GM18868 (cell line): ENCODE measurements around the gene NPIPB9.
"Not testable (repeated sequence)": the region's sequence is repeated elsewhere in the genome, so short reads cannot be mapped to it uniquely, and the experiment has no call there.

Experiments
- ATAC-seq: cut with Tn5 transposase; IDR thresholded peaks from one replicate; pipeline ENCODE4 v1.9.1; 2021; ENCODE audit warnings: mild to moderate bottlenecking, moderate library complexity; ENCODE audit not compliant: unreplicated experiment

The NPIPB9 gene

DNA sequence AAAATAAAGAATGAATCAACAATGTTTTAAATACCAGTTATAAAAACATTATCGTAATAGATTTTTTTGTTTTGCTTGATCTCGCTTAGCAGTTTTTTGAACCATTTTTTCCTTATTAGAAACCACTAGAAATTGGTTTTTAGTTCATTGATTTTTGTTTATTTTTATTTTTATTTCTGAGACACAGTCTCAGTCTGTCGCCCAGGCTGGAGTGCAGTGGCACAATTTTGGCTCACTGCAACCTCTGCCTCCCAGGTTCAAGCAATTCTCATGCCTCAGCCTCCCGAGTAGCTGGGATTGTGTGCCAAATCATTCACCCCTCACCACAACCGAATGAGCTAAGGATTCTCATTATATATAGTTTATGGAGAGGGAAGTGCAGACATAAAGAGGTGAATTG is at the start of gene NPIPB9:
TSS of gene NPIPB9 (plus strand) at position 301 of the 400 bp plus-strand sequence.
- not testable (repeated sequence) for ATAC-seq

GRCh38 chr16:28704246-28704645 is 47.3 kb upstream of the NPIPB9 start:
- not testable (repeated sequence) for ATAC-seq

- peak; percentile 99 for ATAC-seq
Observed at GRCh38 chr16:28711220-28712083, 40.1 kb upstream of the NPIPB9 start, which contains the start of gene EIF3C. EIF3C (plus strand) TSS chr16:28711464; CDS start chr16:28711687, 223 bp downstream.

DNA sequence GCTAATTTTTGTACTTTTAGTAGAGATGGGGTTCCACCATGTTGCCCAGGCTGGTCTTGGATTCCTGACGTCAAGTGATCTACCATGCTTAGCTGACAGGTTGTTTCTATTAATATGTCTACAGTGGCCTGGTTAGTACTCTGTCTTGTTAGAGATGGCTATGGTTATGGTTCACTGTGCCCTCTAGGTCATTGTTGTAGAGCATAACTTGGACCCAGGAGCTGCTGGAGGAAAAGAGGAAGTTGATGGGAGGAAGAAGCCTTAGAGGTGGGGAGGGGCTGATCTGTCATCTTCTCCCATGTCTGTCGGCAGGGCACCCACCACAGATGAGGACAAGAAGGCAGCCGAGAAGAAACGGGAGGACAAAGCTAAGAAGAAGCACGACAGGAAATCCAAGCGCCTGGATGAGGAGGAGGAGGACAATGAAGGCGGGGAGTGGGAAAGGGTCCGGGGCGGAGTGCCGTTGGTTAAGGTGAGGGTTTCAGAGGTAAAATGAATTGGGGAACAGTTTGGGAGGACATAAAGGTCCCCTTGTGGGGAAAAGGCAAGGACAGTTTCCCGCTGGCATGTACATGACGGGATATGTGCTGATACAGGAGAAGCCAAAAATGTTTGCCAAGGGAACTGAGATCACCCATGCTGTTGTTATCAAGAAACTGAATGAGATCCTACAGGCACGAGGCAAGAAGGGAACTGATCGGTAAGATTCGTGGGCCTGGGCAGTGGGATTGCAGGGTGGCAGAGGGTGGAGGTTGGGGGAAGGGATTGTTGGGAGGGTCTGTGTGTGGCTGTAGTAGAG is 28.5 kb upstream of the NPIPB9 start:
- not testable (repeated sequence) for ATAC-seq

DNA sequence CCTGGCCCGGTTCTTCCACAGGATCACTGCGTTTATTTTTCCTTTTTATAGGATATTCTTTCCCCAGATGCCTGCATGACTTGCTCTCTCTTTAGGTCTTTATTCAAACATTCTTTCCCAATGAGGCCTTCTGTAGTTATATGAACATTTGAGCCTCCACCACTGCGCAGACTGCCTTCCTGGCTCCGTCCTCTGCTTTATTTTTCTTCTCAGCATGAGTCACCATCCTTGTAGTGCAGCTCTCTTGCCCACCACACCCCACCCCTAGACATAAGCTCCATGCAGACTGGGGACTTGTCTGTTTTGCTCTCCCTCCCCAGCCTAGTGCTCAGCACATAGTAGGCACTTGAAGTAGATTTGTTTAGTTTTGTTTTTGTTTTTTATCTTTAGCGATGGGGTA is 20.3 kb upstream of the NPIPB9 start:
- ATAC-seq, result not testable (repeated sequence)

DNA sequence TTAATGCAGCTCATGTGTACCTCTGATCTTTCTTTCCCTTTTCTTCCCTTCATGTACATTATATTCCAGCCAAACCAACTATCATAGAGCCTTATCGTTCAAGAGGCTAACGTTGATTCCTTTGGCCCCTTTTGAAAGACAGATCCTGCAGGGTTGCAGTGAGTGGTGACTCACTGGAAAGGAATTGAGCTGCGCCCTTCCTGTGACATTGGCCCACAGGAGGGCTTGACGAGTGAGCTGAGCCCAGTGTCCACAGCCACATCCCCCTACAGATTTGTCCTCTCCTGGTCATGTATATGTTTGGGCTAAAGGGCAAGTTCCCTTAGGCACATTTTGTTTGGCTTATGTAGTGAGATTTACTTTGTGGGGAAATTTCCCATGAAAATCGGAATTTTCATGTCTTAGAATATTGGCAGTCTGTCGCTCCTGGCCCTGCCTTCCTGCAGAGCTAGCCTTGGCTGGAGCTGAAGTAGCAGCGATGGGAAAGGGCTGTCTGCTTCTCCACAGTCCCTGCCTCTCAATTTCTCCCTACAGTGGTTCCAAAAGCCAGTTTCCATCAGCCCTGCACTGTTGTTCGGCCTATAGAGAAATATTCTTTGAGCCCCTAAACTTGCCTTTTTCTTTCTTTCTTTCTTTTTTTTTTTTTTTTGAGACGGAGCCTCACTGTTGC is 19.0 kb upstream of the NPIPB9 start:
- not testable (repeated sequence) for ATAC-seq

GRCh38 chr16:28739787-28740186 is 11.8 kb upstream of the NPIPB9 start:
- ATAC-seq, result not testable (repeated sequence)

GRCh38 chr16:28740631-28741030 is 11.0 kb upstream of the NPIPB9 start:
- ATAC-seq, result not testable (repeated sequence)

- ATAC-seq, result not testable (repeated sequence)
Observed at GRCh38 chr16:28741295-28741694, 10.3 kb upstream of the NPIPB9 start.

GRCh38 chr16:28746618-28747350 is 4.8 kb upstream of the NPIPB9 start:
- not testable (repeated sequence) for ATAC-seq

- peak; percentile 94 for ATAC-seq
Observed at GRCh38 chr16:28749997-28750465, 1.6 kb upstream of the NPIPB9 start.

DNA sequence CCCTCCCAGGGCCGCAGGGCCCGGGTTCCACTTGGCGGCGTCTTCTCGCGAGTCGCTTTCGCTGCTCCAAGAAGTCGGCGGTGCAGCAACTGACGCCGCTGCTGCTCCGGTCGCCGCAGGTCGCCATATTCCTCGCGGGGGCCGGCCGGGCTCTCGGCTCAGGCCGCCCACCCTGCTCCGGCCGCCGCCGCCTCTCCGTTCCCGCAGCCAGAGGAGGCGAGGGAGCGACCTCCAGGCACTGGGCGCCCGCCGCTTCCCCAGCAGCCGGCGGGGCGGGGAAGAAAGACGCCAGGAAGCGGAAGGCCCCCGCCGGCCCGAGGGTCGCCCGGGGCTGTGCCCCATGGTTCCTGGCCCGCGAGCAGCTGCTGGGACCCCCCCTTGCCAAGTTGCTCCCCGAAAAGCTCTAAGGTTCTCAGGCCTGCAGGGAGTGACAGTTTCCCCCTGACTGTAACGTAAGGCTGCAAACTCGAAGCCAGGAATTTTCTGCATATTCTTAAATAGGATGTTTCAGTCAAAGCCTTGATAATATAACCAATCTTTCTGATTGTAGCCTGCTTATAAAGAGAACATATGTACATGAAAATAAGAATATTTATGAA is 1.0 kb upstream of the NPIPB9 start:
- ATAC-seq, result not testable (repeated sequence)

DNA sequence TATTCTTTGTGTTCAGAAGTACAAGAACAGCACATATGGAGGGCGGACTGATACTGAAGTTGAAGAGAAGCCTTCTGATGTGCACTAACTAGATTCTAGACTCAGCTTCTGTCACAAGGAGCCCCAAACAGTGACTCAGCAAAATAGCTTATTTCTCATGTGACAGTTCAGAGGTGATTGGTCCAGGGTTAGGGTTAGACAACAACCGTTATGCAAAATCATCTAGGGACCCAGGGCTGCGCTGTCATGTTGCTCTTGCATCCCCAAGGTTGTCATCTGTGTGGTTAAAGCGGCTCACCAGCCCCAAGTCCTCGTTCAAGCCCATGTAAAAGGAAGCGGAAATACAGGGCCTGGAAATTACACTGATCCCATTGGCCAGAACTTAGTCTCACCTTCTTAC is 30.1 kb downstream of the NPIPB9 start:
- ATAC-seq, result not testable (repeated sequence)

GRCh38 chr16:28782357-28782756 is 30.8 kb downstream of the NPIPB9 start:
- not testable (repeated sequence) for ATAC-seq

DNA sequence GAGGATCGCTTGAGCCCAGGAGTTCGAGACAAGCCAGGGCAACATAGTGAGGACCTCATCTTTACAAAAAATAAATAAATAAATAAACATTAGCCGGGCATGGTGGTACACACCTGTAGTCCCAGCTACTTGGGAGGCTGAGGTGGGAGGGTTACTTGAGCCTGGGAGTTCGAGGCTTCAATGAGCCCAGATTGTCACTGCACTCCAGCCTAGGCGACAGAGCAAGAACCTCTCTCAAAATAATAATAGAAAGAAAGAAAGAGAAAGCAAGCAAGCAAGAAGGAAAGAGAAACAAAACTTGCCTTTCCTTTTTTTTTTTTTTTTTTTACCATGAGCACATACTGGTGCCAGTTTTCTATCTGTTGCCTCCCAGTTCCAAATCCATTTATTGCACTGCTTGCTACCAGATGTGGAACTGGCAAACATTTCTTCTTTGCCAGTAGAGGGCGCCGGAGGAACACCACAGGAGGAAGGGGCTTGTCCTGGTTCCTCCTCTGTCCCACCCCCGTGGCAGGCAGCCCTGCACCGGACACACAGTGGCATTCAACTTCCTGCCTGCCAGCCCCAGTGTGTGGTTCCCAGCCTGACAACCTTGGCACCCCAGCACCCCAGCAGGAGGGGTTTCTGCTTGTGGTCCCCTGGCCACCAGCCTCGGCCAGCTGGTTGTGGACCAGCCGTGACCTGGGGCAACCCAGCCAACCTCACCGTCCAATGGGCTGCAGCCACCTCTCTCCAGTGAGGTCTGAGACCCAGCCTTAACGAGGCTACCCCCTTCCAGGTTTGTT is 50.8 kb downstream of the NPIPB9 start:
- peak; percentile 60 for ATAC-seq

DNA sequence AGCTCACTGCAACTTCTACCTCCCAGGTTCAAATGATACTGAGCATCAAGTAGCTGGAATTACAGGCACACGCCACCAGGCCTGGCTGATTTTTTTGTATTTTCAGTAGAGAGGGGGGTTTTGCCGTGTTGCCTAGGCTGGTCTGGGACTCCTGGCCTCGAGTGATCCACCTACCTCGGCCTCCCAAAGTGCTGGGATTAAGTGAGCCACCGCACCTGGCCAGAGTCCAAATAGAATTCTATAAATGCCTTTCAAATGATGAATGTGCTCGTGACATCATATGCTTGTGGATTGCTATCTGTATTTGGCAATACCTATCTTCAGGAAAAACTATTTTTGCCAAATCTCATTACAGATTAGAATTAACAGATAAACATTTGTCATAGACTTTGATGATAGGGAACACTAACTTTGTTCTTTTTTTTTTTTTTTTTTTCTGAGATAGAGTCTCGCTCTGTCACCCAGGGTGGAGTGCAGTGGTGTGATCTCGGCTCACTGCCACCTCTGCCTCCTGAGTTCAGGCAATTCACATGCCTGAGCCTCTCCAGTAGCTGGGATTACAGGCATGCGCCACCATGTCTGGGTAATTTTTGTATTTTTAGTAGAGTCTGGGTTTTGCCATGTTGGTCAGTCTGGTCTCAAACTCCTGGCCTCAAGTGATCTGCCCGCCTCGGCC is 56.0 kb downstream of the NPIPB9 start:
- not testable (repeated sequence) for ATAC-seq

DNA sequence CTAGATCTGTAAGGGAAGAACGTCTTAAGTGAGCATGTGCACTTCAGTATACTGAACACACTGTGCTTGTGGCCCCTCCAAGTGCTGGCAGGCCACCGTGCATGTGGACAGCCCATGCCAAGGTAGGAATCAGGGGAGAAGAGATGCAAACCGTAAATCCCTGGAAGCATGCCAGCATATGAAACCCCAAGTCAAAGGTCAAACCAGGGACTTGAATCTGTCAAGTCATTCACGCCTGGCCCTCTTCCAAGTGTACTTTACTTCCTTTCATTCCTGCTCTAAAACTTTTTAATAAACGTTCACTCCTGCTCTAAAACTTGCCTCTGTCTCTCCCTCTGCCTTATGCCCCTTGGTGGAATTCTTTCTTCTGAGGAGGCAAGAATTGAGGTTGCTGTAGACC is 68.4 kb downstream of the NPIPB9 start:
- ATAC-seq, result no peak

GRCh38 chr16:28820546-28820945 is 69.0 kb downstream of the NPIPB9 start:
- ATAC-seq, result not testable (repeated sequence)
